ENCODE data around the gene AMBP.
"Not testable (repeated sequence)": the region's sequence is repeated elsewhere in the genome, so short reads cannot be mapped to it uniquely, and the experiment has no call there.

AMBP gene

DNA sequence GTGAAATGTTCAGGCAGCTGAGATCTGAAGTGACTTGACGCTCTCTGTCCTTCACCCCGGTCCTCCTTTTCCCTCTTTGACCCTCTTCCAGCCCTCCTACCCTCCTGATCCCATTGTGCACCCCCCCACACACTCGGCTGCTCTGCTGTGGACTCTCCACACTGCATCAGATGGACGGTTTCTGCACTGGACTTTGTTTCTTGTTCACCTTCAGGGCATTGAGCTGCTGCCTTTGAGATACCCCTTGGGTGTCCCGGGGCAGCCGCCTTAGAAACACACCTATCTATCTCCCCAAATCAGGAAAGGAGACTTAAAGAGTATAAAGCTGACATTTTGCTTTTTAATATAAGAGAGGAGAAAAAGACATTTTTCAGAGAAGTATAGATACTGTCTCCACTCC, 27.5 kb downstream of the AMBP start:
- no peak for DNase-seq (ENCODE audit: low read depth)

DNA sequence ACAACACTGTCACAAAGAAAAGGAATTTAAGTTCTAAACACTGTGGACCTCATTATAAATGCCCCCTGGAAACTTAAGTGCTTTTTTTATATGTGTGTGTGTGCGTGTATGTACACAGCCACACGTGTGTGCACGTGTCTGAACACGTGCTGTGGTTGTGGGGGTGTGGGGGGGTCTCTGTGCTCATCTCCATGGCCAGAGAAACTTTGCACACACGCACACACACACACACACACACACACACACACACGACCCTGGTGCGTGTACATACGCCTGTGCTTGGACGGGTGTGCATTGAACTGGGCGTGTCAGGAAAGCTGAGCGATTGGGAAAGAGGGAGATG, 27.9 kb downstream of the AMBP start:
- no peak for DNase-seq (ENCODE audit: low read depth)

DNA sequence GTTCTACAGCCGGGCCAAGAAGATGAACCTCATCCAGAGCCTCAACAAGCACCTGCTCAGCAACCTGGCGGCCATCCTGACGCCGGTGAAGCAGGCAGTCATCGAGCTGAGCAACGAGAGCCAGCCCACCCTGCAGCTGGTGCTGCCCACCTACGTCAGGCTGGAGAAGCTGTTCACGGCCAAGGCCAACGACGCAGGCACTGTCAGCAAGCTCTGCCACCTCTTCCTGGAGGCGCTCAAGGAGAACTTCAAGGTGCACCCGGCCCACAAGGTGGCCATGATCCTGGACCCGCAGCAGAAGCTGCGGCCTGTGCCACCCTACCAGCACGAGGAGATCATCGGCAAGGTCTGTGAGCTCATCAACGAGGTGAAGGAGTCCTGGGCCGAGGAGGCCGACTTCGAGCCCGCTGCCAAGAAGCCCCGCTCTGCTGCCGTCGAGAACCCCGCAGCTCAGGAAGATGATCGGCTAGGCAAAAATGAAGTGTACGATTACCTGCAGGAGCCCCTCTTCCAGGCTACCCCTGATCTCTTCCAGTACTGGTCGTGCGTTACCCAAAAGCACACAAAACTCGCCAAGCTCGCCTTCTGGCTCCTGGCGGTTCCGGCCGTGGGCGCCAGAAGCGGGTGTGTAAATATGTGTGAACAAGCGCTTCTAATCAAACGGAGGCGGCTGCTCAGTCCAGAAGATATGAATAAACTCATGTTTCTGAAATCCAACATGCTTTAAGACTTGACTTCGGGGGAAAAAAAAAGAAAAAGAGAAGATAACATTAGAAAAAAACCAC, 28.5 kb downstream of the AMBP start:
- DNase-seq (ENCODE audit: low read depth) = no peak

DNA sequence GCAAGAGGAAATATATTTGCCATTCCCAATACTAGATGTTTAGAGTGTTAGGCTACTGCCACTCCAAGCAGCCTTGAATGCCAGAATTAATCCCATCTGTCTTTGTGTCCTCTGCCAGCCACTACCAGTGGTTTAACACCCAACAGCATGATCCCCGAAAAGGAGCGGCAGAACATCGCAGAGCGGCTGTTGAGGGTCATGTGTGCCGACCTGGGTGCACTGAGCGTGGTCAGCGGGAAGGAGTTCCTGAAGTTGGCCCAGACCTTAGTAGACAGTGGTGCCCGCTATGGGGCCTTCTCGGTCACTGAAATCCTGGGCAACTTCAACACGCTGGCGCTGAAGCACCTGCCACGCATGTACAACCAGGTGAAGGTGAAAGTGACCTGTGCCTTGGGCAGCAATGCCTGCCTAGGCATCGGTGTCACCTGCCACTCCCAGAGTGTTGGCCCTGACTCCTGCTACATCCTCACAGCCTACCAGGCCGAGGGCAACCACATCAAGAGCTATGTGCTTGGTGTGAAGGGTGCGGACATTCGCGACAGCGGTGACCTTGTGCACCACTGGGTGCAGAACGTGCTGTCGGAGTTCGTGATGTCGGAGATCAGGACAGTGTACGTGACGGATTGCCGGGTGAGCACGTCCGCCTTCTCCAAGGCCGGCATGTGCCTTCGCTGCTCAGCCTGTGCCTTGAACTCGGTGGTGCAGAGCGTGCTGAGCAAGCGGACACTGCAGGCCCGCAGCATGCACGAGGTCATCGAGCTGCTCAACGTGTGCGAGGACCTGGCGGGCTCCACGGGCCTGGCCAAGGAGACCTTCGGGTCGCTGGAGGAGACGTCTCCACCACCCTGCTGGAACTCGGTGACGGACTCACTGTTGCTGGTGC, 29.3 kb downstream of the AMBP start:
- no peak for DNase-seq (ENCODE audit: low read depth)

DNA sequence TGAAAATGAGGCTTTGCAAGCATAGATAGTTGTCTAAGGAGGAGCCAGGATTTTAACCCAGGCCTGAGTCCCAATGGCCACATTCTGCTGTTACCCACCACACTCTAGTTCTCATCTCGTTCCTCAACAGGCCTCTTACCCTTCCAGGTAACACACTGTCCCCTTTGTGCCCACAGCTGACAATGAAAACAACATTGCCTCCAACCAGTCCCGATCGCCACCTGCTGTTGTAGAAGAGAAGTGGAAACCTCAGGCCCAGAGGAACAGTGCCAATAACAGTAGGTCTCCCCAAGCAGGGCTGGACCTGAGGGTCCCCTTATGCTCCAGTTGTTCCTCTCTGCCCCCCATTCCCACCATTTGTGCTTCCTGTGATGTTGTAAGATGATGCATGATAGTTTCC, 30.4 kb downstream of the AMBP start:
- DNase-seq (ENCODE audit: low read depth) = no peak

DNA sequence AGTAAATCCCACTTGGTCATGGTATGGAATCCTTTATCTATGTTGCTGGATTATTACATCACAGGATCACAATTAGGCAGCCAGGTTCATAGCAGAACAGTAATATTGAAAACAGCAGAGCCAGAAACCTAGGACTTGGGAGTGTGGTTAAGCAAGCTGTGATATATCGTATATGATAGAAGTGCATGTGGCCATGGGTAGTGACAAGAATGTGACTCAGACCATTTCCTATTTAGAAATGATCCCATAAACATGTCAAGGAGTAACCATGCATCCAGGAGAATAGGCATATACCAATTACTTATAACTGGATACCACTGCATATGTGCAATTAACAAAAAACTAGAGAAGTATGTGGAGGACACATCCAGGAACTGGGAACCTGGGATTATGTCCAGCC, 31.2 kb downstream of the AMBP start:
- no peak for DNase-seq (ENCODE audit: low read depth)

DNA sequence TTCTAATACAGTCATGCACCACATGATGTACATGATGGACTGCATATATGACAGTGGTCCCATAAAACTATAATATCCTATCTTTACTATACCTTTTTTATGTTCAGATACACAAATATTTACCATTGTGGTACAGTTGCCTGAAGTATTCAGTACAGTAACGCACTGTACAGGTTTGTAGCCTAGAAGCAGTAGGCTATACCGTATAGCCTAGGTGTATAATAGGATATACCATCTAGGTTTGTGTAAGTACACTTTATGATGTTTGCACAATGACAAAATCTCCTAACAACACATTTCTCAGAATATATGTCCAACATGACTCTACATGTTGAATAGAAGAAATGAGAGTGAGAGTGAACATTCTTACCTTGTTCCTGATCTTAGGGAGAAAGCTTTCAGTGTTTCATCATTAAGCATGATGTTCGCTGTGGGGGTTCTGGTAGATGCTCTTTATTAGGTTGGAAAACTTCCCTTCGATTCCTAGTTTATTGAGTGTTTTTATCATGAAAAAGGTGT, 31.8 kb downstream of the AMBP start:
- no peak for DNase-seq (ENCODE audit: low read depth)

DNA sequence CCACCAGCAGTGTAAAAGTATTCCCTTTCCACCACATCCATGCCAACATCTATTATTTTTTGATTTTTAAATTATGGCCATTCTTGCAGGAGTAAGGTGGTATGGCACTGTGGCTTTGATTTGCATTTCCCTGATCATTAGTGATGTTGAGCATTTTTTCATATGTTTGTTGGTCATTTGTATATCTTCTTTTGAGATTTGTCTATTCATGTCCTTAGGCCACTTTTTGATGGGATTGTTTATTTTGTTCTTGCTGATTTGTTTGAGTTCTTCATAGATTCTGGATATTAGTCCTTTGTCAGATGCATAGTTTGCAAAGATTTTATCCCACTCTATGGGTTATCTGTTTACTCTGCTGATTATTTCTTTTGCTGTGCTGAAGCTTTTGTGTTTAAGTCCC, 34.4 kb downstream of the AMBP start:
- not testable (repeated sequence) for DNase-seq (ENCODE audit: low read depth)

DNA sequence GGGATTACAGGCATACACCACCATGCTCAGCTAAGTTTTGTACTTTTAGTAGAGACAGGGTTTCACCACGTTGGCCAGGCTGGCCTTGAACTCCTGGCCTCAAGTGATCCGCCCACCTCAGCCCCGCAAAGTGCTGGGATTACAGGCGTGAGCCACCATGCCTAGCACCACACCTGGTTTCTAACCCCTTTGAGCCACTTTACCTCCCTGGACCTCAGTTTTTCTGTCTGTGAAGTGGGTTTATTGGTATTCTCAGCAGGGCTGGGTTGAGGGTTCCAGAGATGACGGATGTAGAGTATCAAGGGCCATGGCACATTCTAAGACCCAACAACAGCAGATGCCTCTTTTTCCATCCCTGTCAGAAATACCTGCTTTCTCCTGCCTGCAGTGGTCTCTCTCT, 38.6 kb downstream of the AMBP start:
- no peak for DNase-seq (ENCODE audit: low read depth)

DNA sequence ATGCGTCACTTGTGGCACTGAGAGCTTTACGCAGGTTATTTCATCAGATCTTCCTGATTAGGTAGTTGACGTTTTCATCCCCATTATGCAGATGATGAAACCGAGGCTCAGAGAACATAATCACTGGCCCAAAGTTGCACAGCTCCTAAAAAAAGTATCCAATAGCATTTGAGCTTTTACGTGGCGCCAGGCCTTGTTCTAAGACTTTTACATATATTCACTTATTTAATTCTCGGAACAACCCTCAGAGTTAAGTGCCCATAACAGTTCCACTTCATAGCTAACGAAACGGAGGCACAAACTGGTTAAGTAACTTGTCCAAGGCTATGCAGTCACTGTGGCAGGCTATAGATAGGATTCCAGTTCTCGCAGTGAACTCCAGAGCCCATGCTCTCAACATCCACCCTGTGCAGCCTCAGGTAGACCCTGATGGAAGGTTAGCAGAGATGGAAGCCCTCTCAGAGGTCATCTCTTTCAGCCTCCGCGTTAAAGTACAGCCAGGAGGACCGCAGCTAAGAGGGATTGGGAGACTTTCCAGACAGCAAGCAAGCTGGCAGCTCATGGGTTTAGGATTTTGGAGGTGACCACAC, 39.3 kb downstream of the AMBP start:
- no peak for DNase-seq (ENCODE audit: low read depth)

DNA sequence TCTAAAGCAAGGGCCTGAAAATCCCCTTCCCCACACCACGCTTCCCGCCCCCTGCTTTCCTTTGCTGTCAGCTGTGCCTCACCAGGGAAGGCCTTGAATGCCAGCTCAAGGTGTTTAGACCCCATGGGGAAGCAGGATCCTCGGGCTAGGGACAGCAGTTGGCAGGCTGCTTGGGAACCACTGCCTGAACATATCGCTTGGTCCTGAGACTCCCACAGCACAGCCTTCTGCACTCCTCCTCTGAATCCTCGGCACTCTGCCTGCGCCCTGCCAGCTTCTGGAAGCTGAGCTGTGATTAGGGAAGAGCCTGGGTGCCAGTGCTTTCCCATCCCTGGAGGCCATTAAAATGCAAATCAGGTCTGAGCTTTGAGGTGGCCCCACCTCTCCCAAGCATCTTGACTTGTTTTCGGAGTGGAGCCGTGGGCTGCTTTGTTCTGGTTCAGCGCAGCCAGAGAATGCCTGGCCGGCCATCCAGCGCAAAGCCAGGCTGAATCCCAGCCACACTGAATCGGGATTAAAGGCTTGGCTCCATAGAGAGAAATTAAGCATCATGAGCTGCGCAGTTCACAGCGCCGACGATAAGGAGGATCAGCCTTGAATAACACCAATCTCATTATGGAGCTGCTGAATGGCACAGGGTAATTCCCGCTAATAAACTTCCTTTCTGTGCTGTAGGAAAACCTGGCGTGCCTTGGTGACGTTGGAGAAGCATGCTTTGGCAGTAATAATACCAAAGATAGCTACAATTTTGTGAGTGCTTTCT, 40.0 kb downstream of the AMBP start:
- DNase-seq (ENCODE audit: low read depth) = no peak

DNA sequence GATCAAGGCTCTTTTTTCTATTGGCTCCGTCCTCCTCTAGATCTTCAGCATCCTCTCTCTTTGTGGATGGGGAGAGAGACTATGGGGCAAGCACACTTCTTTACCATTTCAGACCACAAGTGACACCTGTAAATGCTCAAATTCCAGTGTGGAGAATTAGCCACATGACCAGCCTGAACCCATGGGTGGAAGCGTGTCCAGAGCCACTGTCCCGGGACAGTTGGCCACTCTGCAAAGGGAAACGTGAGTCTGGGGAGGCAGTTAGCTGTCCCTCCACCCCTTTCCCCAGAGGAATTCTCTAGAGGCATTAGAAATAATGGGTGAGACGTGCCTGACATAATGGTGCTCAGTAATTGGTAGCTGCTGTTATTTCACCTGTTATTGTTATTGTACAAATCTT, 40.9 kb downstream of the AMBP start:
- DNase-seq (ENCODE audit: low read depth) = no peak

DNA sequence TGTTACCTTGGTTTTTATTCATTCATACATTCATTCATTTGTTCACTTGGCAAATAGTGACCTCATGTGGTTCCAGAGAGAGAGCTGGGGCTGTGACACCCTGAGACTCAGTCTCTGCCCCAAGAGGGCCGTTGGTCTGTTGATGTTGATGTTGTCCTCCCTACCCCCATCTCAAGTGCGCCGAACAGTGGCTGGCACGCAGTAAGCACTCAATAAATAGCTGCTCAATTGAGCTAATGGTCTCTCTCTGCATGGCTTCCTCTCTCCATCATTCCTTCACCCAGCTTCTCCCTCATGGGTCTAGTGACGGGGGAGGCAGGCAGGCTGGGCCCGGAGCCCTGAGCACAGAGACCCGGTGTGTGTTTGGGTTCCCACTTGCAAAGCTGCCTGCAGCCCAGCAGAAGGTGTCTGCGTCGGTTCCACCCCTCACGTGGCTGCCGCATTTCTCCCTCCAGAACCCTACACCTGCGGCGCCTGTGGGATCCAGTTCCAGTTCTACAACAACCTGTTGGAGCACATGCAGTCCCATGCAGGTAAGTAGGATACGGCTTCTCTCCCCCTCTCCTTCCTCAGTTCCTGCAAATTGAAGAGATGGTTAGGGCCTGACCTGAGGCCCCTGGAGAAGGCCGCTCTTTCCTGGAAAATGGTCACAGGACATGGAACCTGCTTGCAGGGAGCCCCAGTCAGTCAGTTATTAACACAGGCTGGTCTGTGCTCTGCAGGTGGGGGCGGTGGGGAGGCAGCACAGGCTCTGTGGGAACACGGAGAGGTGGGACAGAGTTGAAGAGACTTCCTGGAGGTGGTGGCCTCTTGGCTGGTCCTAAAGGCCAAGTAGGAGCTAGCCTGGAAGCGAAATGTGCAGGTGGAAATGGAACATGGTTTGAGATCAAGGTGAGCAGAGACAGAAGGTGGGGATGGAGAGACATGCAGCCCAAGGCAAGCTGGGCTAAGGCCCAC, 42.0 kb downstream of the AMBP start:
- no peak for DNase-seq (ENCODE audit: low read depth)

DNA sequence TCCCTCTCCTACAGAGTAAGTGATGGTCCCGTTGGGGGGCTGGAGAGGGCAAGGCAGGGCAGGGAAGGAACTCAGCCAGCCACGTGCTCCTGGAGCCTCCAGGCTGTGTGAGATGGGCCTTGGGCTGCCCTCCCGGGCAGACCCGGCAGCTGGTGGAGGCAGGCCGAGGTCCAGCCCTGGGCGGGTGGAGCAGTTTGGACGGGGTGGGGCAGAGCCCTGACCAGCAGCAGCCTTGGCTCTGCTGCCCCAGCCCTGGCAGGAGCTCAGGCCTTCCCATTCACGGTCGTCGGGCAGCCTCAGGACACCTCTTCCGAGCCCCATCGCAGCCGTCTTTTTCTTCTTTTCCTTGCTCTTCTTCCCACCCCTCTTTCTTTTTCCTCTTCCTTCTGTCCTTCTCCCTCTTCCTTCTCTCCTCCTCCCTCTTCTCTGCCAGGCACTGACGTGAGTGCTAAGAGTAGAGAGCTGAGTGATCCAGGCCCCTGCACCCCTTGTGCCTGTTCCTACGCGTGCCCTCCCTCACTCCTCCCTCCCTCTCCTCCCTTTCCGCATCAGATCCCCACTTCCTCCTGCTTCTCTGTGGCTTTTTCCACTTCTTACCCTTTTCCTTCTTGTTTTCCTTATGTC, 42.8 kb downstream of the AMBP start:
- no peak for DNase-seq (ENCODE audit: low read depth)

DNA sequence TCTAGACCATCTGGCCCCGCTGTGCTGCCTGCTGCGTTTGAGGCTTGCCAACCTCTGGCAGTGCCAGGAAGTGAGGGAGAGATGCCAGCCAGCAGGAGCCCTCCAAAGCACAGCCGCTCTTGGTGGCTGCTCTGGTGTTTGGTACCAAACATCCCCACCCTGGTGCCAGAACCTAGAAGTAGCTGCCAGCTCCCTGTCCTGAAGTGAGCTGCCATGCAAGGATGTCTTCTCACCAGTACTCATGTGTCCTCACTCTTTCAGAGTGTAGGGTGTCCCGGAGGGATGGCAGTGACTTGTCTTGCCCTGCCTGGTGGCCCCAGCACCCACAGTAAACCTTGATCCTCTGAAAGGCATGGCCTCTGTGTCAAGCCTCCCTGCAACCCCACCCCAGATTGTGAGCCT, 43.4 kb downstream of the AMBP start:
- no peak for DNase-seq (ENCODE audit: low read depth)

DNA sequence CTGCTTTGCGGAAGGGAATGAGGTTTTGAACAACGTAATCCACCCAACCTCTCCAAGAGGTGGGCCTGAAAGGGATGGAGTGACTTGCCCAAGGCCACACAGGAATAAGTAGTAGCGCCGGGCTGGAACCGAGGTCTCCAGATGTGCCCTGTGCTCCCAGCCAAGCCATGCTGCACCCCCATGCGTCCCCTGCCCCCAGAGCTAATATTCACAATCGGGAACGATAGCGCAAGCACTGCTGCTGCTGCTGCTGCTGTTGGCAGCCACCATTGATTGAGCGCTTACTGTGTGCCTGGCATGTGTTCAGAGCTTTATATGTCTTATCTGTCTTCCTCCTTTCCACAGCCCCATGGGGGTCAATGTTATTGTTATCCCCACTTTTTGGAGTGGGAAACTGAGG, 43.9 kb downstream of the AMBP start:
- no peak for DNase-seq (ENCODE audit: low read depth)

DNA sequence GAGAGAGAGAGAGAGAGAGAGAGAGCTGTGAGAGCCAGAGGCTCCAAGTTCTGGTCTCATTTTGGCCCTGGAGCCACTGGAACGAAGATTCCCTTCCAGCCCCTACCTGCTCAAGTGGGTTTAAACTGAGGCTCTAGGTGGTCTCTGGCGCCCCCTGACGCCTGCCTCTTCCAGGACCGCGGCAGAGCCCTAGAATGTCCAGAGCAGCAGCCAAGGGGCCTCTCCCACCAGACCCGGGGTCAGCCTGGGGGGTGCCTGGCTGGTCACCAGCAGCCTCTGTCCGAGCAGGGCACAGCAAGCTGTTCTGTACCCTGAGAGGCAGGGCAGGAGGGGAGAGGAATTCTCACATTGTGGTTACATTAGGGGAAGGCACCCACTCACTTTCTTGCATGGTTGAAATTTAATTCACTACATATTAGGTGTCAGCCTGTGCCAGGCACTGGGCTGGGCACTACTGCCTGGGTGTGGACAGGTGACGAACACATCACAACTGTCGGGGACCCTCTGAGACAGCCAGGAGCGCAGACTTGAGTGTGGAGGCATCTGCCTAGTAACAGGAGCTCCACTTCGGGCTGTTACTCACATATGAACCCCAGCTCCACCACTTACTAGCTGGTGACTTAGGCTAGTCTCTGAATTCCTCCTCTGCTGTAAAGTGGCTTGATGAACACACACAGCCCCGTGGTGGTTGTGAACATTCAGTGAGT, 44.5 kb downstream of the AMBP start:
- no peak for DNase-seq (ENCODE audit: low read depth)

DNA sequence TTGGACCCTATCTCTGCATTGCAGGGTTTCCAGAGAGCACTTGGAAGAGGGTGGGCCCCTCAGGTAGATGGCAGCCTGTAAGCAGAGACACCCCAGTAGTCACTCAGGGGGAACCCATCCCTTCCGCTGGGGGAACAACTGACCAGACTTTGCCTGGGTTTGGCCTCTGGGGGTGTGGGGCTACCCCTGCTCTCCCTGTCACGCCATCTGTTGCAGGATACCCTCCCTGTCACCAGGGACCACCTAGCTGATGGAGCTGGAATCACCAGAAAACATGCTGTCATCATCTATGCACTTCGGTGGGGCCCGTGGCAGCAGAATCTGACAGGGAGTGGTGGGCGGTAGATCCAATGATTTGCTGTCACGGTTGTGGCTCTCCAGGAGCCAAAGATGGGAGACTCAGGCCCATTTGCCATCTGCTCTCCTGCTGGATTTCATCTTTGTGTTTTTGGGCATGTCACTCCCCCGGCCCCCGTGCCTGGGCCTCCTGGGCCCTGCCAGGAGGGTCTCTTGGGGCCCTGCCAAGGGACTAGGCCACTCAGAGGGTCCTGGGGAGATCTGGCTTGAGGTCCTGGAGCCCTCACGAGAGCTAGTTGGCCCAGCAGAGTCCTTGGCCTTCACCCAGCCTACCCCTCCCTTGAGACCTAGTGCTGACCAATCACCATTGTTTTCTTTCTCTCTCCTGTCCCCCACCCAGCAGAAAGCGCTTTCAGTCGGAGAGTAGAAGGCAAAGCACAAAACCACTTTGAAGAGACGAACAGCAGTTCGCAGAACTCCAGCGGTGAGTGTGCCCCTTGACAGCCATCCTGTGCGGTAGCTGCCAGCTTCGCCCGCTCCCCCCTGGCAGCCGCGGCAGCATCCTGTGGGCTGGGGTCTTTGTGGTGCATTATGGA, 45.9 kb downstream of the AMBP start:
- DNase-seq (ENCODE audit: low read depth) = no peak

All from CMK (cell line).